ENCODE data around the gene UGT1A6.

The UGT1A6 gene

GRCh38 chr2:233803994-233804393, 111.3 kb downstream of the UGT1A6 start:
- no peak overlapping the region for H3K4me3 ChIP-seq (ENCODE audit: low read length)
- no peaks in the 10 kb centered on the region for H3K9me3 ChIP-seq (ENCODE audit: insufficient read depth, low read depth, low read length)
- 77% methylated on average over 8 of the region's 8 CpGs for WGBS
- H3K27ac ChIP-seq (ENCODE audit: low read depth, low read length): no peak overlapping the region
- H3K4me1 ChIP-seq (ENCODE audit: insufficient read depth, low read length): no peaks in the 10 kb centered on the region
- no peaks in the 10 kb centered on the region for H3K36me3 ChIP-seq (ENCODE audit: insufficient read depth, low read length)
- no peaks in the 10 kb centered on the region for H3K27me3 ChIP-seq (ENCODE audit: insufficient read depth, low read length)
- no peak overlapping the region for H3K9ac ChIP-seq (ENCODE audit: low read depth, low read length)

- Histone ChIP-seq H3K9me3 (ENCODE audit: insufficient read depth, low read depth, low read length) (no peaks in the 10 kb centered on the region), H3K36me3 (ENCODE audit: insufficient read depth, low read length) (no peaks in the 10 kb centered on the region), H3K4me1 (ENCODE audit: insufficient read depth, low read length) (no peaks in the 10 kb centered on the region), H3K4me3 (ENCODE audit: low read length) (no peak overlapping the region), H3K27me3 (ENCODE audit: insufficient read depth, low read length) (no peaks in the 10 kb centered on the region), H3K9ac (ENCODE audit: low read depth, low read length) (no peak overlapping the region), H3K27ac (ENCODE audit: low read depth, low read length) (no peak overlapping the region)
- 90% methylated on average over 12 of the region's 12 CpGs for WGBS
Observed at GRCh38 chr2:233807215-233807865, 114.7 kb downstream of the UGT1A6 start.

- 87% methylated on average over 10 of the region's 10 CpGs for WGBS
- Histone ChIP-seq H3K9me3 (ENCODE audit: insufficient read depth, low read depth, low read length) (no peaks in the 10 kb centered on the region), H3K9ac (ENCODE audit: low read depth, low read length) (no peak overlapping the region), H3K4me3 (ENCODE audit: low read length) (no peak overlapping the region), H3K27me3 (ENCODE audit: insufficient read depth, low read length) (no peaks in the 10 kb centered on the region), H3K36me3 (ENCODE audit: insufficient read depth, low read length) (no peaks in the 10 kb centered on the region), H3K27ac (ENCODE audit: low read depth, low read length) (no peak overlapping the region), H3K4me1 (ENCODE audit: insufficient read depth, low read length) (no peaks in the 10 kb centered on the region)
Observed at GRCh38 chr2:233807966-233808935, 115.6 kb downstream of the UGT1A6 start.

GRCh38 chr2:233810385-233810784, 117.7 kb downstream of the UGT1A6 start:
- no peak overlapping the region for H3K27ac ChIP-seq (ENCODE audit: low read depth, low read length)
- 90% methylated on average over 6 of the region's 6 CpGs for WGBS
- H3K9ac ChIP-seq (ENCODE audit: low read depth, low read length): no peak overlapping the region
- H3K4me1 ChIP-seq (ENCODE audit: insufficient read depth, low read length): no peaks in the 10 kb centered on the region
- H3K36me3 ChIP-seq (ENCODE audit: insufficient read depth, low read length): no peaks in the 10 kb centered on the region
- H3K4me3 ChIP-seq (ENCODE audit: low read length): no peak overlapping the region
- no peaks in the 10 kb centered on the region for H3K9me3 ChIP-seq (ENCODE audit: insufficient read depth, low read depth, low read length)
- no peaks in the 10 kb centered on the region for H3K27me3 ChIP-seq (ENCODE audit: insufficient read depth, low read length)

GRCh38 chr2:233811087-233811486, 118.4 kb downstream of the UGT1A6 start:
- H3K36me3 ChIP-seq (ENCODE audit: insufficient read depth, low read length): no peaks in the 10 kb centered on the region
- WGBS: 87% methylated on average over 4 of the region's 4 CpGs
- no peaks in the 10 kb centered on the region for H3K4me1 ChIP-seq (ENCODE audit: insufficient read depth, low read length)
- no peak overlapping the region for H3K9ac ChIP-seq (ENCODE audit: low read depth, low read length)
- H3K4me3 ChIP-seq (ENCODE audit: low read length): no peak overlapping the region
- H3K9me3 ChIP-seq (ENCODE audit: insufficient read depth, low read depth, low read length): no peaks in the 10 kb centered on the region
- H3K27ac ChIP-seq (ENCODE audit: low read depth, low read length): no peak overlapping the region
- no peaks in the 10 kb centered on the region for H3K27me3 ChIP-seq (ENCODE audit: insufficient read depth, low read length)

DNA sequence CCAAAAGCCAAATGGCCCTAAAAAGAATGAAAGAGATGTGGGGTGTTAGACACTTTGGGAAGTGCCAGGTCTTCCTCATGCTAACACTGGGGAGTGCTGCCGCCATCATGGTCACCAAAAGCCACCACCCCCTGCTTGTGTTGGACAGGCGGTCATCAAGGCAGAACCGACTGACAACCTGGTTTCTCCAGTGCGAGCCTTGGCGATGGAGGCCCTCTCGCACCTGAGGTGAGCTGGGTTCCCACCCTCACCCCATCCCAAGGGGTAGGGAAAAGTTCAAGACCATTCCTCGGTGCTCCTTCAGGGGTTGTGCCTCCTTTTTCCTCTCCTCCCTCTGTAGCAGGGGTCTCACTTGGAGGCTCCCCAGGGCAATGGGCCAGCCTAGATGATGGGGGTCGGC, 119.0 kb downstream of the UGT1A6 start:
- Histone ChIP-seq H3K9me3 (ENCODE audit: insufficient read depth, low read depth, low read length) (no peaks in the 10 kb centered on the region), H3K4me1 (ENCODE audit: insufficient read depth, low read length) (no peaks in the 10 kb centered on the region), H3K9ac (ENCODE audit: low read depth, low read length) (no peak overlapping the region), H3K27ac (ENCODE audit: low read depth, low read length) (no peak overlapping the region), H3K27me3 (ENCODE audit: insufficient read depth, low read length) (no peaks in the 10 kb centered on the region), H3K36me3 (ENCODE audit: insufficient read depth, low read length) (no peaks in the 10 kb centered on the region), H3K4me3 (ENCODE audit: low read length) (no peak overlapping the region)
- 94% methylated on average over 8 of the region's 8 CpGs for WGBS

- Histone ChIP-seq H3K9me3 (ENCODE audit: insufficient read depth, low read depth, low read length) (no peaks in the 10 kb centered on the region), H3K4me3 (ENCODE audit: low read length) (no peak overlapping the region), H3K27me3 (ENCODE audit: insufficient read depth, low read length) (no peaks in the 10 kb centered on the region), H3K9ac (ENCODE audit: low read depth, low read length) (no peak overlapping the region), H3K4me1 (ENCODE audit: insufficient read depth, low read length) (no peaks in the 10 kb centered on the region), H3K36me3 (ENCODE audit: insufficient read depth, low read length) (no peaks in the 10 kb centered on the region), H3K27ac (ENCODE audit: low read depth, low read length) (no peak overlapping the region)
- 84% methylated on average over 3 of the region's 3 CpGs for WGBS
Observed at GRCh38 chr2:233813236-233814055, 120.8 kb downstream of the UGT1A6 start.

- Histone ChIP-seq H3K4me1 (ENCODE audit: insufficient read depth, low read length) (no peaks in the 10 kb centered on the region), H3K27me3 (ENCODE audit: insufficient read depth, low read length) (no peaks in the 10 kb centered on the region), H3K4me3 (ENCODE audit: low read length) (no peak overlapping the region), H3K9me3 (ENCODE audit: insufficient read depth, low read depth, low read length) (no peaks in the 10 kb centered on the region), H3K36me3 (ENCODE audit: insufficient read depth, low read length) (no peaks in the 10 kb centered on the region), H3K9ac (ENCODE audit: low read depth, low read length) (no peak overlapping the region), H3K27ac (ENCODE audit: low read depth, low read length) (no peak overlapping the region)
- WGBS: 85% methylated on average over 2 of the region's 2 CpGs
Observed at GRCh38 chr2:233814056-233814835, 121.6 kb downstream of the UGT1A6 start.

- H3K4me3 ChIP-seq (ENCODE audit: low read length): no peak overlapping the region
- no peaks in the 10 kb centered on the region for H3K9me3 ChIP-seq (ENCODE audit: insufficient read depth, low read depth, low read length)
- H3K27ac ChIP-seq (ENCODE audit: low read depth, low read length): no peak overlapping the region
- 83% methylated on average over 5 of the region's 6 CpGs for WGBS
- H3K4me1 ChIP-seq (ENCODE audit: insufficient read depth, low read length): no peaks in the 10 kb centered on the region
- H3K27me3 ChIP-seq (ENCODE audit: insufficient read depth, low read length): no peaks in the 10 kb centered on the region
- H3K36me3 ChIP-seq (ENCODE audit: insufficient read depth, low read length): no peaks in the 10 kb centered on the region
- no peak overlapping the region for H3K9ac ChIP-seq (ENCODE audit: low read depth, low read length)
Observed at GRCh38 chr2:233815861-233816260, 123.2 kb downstream of the UGT1A6 start.

DNA sequence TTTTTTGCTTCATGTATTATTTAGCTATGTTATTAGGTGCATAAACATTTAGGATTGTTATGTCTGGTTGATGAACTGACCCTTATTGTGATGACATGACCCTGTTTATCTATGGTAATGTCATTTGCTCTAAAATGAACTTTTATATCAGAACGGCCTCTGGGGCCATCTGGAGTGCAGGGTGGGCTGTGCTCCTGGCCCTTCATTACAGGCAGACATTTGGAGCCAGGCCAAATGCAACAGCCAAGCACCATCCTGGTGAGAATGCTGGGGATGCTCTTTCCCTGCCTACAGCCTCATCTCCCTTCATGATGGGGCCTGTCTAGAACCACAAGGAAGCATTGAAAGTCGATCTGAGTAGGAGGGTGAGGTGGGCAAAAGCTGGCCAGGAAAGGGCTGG, 123.6 kb downstream of the UGT1A6 start:
- Histone ChIP-seq H3K36me3 (ENCODE audit: insufficient read depth, low read length) (no peaks in the 10 kb centered on the region), H3K27me3 (ENCODE audit: insufficient read depth, low read length) (no peaks in the 10 kb centered on the region), H3K27ac (ENCODE audit: low read depth, low read length) (no peak overlapping the region), H3K4me1 (ENCODE audit: insufficient read depth, low read length) (no peaks in the 10 kb centered on the region), H3K4me3 (ENCODE audit: low read length) (no peak overlapping the region), H3K9me3 (ENCODE audit: insufficient read depth, low read depth, low read length) (no peaks in the 10 kb centered on the region), H3K9ac (ENCODE audit: low read depth, low read length) (no peak overlapping the region)
- 89% methylated on average over 2 of the region's 2 CpGs for WGBS

All from HUES64 (cell line).